NCI-H774 (cell line): ENCODE data around the gene CRNKL1.
"Not testable (repeated sequence)": the region's sequence is repeated elsewhere in the genome, so short reads cannot be mapped to it uniquely, and the experiment has no call there.

Experiments used
- DNase-seq: peaks from one replicate; lab custom pipeline; 2025; lab: John Stamatoyannopoulos, UW

The CRNKL1 gene

GRCh38 chr20:20010639-20011500, 41.4 kb downstream of the CRNKL1 start:
- DNase-seq: peak; percentile 40

DNA sequence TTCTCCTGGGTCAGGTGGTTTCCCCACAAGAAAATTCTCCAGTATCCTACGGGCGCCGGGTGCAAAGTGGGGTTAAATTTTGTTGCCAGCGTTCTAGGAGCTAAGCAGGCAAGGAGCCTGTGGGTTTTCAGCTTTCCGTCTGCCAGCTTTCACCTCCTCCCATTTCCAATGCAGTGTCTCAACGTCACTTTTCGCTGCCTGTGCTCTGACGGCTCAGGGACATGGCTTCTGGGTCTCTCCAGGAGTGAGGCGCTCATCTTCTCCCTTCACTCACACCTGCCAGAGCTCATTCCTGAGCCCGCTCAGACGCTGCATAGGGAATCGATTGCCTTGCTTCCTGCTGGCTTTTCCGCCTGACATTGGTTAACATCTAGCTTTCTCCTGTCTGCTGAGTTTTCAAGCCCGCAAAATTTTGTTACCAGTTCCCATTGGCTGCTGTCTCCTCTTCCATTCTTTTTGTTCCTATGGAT, 42.4 kb downstream of the CRNKL1 start:
- no peak for DNase-seq

GRCh38 chr20:20005342-20005741, 46.9 kb downstream of the CRNKL1 start:
- DNase-seq: no peak

- not testable (repeated sequence) for DNase-seq
Observed at GRCh38 chr20:20003955-20004322, 48.3 kb downstream of the CRNKL1 start.

- DNase-seq: no peak
Observed at GRCh38 chr20:20003031-20003954, 49.0 kb downstream of the CRNKL1 start.

GRCh38 chr20:20002101-20002998, 49.9 kb downstream of the CRNKL1 start:
- no peak for DNase-seq

- no peak for DNase-seq
Observed at GRCh38 chr20:20000211-20000968, 51.9 kb downstream of the CRNKL1 start.

DNA sequence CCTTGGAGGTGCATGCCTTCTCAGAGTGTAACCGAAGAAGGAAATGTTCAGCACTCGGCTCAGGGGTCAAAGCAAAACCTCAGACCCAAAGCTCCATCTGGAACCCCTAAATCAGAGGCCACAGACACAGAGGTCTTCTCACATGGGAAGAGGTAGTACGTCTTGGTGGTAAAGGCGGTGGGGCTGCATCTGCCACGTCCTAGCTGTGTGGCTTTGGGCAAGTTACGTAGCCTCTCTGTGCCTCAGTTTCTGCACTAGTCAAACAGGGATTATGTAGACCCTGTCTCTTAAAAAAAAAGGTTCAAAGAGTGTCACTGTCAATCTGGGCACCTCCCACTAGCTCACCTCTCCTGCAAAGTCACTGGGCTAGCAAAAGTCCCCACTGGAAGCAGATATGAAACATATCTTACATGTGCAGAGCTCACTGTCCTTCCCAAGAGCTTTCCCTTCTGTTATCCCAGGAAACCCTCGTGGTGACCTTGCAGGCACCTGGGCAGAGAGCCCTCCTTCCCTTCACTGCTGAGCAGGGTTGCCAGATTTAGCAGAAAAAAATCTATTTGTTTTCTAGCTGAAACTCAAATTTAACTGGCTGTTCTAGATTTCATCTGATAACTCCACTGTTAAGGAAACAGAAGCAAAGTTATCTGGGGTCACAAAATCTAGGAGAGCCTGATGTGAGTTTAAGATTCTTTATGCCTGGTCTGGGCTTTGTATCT, 53.1 kb downstream of the CRNKL1 start:
- DNase-seq: no peak

GRCh38 chr20:19996917-19997316, 55.3 kb downstream of the CRNKL1 start:
- DNase-seq: no peak

DNA sequence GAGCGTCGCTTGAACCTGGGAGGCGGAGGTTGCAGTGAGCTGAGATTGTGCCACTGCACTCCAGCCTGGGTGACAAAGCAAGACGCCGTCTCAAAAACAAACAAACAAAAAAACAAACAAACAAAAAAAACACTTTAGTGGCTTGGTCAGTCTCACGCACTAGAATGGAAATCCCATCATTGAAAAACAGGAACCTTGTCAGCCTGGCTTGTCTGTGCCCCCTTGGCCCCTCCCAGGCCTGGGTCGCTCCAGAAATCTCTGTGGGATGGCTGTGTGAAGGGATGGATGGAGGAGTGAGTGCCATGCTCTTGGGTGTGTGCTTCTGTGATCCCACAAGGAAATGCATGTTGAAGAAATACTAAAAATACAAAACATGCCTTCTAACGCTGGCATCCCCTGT, 56.0 kb downstream of the CRNKL1 start:
- DNase-seq: no peak

DNA sequence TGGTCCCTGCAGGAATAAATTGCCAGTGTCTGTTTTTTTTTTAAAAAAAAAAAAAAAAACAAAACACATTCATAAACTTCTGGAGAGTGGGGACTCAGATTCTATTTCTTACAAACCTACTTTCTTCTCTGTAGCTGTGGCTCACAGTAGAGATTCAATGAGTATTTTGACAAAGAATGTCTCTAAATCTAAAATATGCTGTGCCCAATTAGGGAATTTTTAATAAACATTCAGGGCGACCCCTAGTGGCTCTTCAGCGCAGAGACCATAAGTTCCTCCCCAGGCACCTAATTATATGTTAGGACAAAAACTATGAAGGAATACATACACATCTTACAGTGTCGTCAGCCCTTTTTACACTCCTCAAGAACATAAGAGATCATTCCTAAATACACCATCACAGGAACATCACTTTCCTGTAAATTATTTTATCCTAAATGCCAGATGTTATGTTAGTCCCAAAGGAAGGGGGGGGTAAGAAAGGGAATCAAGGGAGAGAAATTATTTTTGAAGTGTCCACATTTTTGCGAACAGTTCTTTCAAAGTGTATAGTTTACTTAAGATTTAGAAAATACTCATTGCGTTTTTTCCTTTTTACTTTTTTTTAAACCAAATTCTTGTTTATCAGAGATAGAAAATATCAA, 56.9 kb downstream of the CRNKL1 start:
- DNase-seq: peak; percentile 20

DNA sequence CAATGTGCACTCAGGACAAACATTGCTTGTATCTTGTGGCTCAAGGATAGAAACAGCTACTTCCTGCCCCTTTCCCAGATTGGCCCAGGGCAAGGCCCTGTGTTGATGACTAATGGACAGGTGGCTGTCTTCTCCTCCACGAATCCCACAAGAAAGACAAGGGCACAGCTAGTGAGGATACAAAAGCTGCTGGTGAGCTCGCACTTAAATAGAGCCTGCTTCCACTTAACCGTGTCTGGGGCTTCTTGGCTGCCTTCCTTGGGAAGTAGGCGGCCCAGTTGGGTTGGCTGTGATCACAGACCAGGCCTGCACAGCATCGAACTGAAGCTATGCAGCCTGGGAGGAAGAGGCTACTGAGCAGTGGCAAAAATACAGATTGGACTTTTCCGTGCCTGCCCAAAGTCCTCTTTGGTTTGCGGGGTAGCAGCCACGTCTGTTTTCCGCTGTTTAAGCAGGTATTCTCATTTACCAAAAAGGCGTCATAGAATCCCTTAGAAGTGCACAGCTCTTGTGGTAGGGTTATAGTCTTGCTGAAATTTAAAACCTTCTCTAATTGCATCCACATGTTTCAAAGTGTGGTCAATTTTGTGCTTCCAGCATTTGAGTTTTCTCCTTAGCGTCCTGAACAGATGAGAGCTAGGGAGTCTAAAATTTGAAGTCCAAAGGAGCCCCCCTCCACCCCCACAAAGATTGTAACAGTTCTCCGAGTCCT, 58.2 kb downstream of the CRNKL1 start:
- no peak for DNase-seq

- DNase-seq: no peak
Observed at GRCh38 chr20:19992996-19993908, 59.0 kb downstream of the CRNKL1 start.

DNA sequence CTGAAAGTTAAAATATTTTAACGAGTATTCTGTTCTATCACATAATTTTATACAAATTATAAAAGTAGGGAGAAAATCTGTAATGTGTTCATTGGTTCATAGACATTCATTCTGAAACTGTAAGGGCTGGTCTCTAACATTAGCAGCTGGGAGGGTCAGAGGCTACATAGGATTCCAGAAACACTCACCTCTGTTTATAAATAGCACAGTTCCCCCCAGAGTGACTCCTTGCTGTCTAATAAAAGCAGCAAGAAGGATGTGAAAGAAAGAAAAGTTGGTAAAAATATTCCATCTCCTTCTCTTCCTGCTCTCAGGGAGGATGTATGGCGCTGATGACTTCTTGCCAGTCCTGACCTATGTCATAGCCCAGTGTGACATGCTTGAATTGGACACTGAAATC, 60.4 kb downstream of the CRNKL1 start:
- no peak for DNase-seq

- no peak for DNase-seq
Observed at GRCh38 chr20:19991308-19991707, 61.0 kb downstream of the CRNKL1 start.

DNA sequence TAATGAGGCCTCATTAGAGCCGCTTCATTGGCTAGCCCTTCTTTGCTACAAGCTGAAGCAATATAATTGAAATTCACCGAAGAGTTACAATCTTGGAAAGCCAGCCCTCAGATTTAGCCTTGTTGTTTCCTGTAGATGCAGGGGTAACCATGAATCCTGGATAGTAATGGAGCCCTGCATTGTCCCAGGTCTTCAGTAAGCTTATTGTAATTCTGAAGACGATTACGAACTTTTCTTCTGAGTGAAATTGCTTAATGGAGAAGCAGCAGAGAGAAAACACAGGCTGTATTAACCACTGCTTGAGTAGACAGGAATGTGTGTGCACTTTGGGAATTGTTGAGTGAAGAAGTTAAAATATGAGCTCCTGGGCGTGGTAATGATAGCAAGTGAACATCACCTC, 61.4 kb downstream of the CRNKL1 start:
- DNase-seq: no peak

DNA sequence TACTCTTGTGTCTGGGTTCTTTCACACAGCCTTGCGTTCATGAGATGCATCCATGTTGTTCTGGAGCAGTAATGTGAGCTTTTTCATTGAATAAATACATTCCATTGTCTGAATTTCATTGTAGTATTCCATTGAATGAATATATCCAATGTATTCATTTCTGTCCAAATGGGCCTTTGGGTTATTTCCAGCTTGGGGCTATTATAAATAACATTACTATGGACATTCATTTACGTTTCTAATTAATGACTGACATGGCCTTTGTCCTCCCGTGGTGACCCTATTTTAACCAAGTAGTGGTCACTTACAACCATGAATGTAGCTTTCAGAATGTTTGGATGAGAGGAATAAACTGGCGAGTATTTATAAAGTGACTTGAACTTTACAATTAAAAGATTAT, 65.2 kb downstream of the CRNKL1 start:
- no peak for DNase-seq

DNA sequence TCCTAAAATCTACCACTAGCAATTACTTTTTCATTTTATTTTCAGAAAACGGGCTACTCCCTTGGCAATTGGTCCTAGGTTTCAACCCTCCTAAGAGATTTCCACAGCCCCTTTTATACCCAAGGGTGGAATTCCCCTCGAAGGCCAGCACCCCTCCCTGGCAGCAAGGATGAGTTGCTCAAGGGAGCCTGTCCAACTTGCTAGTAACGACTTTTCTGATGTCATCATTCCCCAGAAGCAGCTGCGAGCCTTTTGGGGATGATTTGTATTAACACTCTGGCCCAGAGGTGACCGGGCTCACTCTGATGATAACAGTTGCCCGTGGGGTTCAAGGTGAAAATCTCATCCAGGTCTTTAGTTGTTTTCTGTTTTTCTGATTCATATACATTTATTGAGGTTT, 65.8 kb downstream of the CRNKL1 start:
- DNase-seq: no peak
